Activated naive CD4-positive, alpha-beta T cell treated with anti-CD3 and anti-CD28 coated beads for 36 hours (primary cell): ENCODE results near the gene DIS3L. TPM values are rescaled to one million over a fixed set of nuclear protein-coding genes. Genes with fewer than 3 reads are reported as not detected.
"Not testable (repeated sequence)": the region's sequence is repeated elsewhere in the genome, so short reads cannot be mapped to it uniquely, and the experiment has no call there.

Source experiments
- CTCF ChIA-PET: fragments of 350-600 bp; sonication (Branson Sonifier 250); formaldehyde crosslinking; loops from one replicate; lab custom pipeline; 2021; ENCODE audit warnings: antibody characterized with exemption; lab: Charles Lee
- DNase-seq: peaks from one replicate; pipeline ENCODE4 v3.0.0-alpha.2; 2020
- H3K27ac Mint-ChIP-seq: one replicate; pipeline ENCODE4 v1.8.0; 2021; ENCODE audit warnings: mild to moderate bottlenecking, mixed read lengths
- H3K27me3 Mint-ChIP-seq: one replicate; pipeline ENCODE4 v1.8.0; 2021; ENCODE audit warnings: low read depth, mixed read lengths
- H3K36me3 Mint-ChIP-seq: one replicate; pipeline ENCODE4 v1.8.0; 2021; ENCODE audit warnings: low read depth, mixed read lengths
- H3K4me1 Mint-ChIP-seq: one replicate; pipeline ENCODE4 v1.8.0; 2021; ENCODE audit warnings: low read depth, mixed read lengths
- H3K4me3 Mint-ChIP-seq: one replicate; pipeline ENCODE4 v1.8.0; 2021; ENCODE audit warnings: mild to moderate bottlenecking, moderate library complexity, mixed read lengths
- H3K9me3 Mint-ChIP-seq: one replicate; pipeline ENCODE4 v1.8.0; 2021; ENCODE audit warnings: mixed read lengths
- intact Hi-C: fragments of 100-400 bp; cut with micrococcal nuclease; formaldehyde crosslinking; loops from one replicate; pipeline ENCODE4 v1.15.1; 2023
- total RNA-seq, 2 experiments: library from RNA; stranded (reverse); gene quantifications; one replicate each; pipeline ENCODE4 v1.2.3, GENCODE V29; 2021

DIS3L gene
- total RNA-seq, 2 experiments from 2014 or later: 24.0 to 24.6 TPM

GRCh38 chr15:66381376-66381775, 88.0 kb downstream of the DIS3L start:
- H3K27me3 Mint-ChIP-seq, H3K36me3 Mint-ChIP-seq, DNase-seq, H3K27ac Mint-ChIP-seq, H3K9me3 Mint-ChIP-seq, H3K4me3 Mint-ChIP-seq: not testable (repeated sequence)
- CTCF ChIA-PET: interaction anchor here (0.8 to 1.3 kb wide), 2 partner anchors 12 to 117 kb away, joined by 3 to 4 read pairs; no protein-coding TSS in a partner anchor
- H3K4me1 Mint-ChIP-seq: peaks cover 16% of the 10 kb centered on the region
- intact Hi-C loops: loop anchor here (10.0 kb wide), 1 partner anchor 497 kb away; no protein-coding TSS in a partner anchor

Other genes with a start within 250 kb of the DIS3L start
- gene MEGF11, start 39.8 kb upstream of the DIS3L start, total RNA-seq: under 1 TPM in 1 of 2 experiments, not detected in 1; 0.05 TPM
- gene TIPIN, start 63.1 kb downstream of the DIS3L start, total RNA-seq: 10 to 100 TPM; 33.8 to 34.7 TPM
- gene MAP2K1, start 93.3 kb downstream of the DIS3L start, total RNA-seq: 10 to 100 TPM; 69.6 to 72.6 TPM
- gene SNAPC5, start 204.2 kb downstream of the DIS3L start, total RNA-seq: 10 to 100 TPM; 23.7 to 23.9 TPM
- gene RPL4, start 211.3 kb downstream of the DIS3L start, total RNA-seq: 1,000 to 10,000 TPM; 6,298 to 6,391 TPM
- 10 to 100 TPM; 21.6 to 23.3 TPM for gene ZWILCH, start 211.8 kb downstream of the DIS3L start, total RNA-seq